Stimulated activated CD8-positive, alpha-beta memory T cell treated with anti-CD3 and anti-CD28 coated beads, Interleukin-7, amount 100 ng/mL, for 4 hours (primary cell): ENCODE measurements around the gene EDA.

Source experiments
- DNase-seq, 2 donors: peaks; one replicate each; pipeline ENCODE4 v3.0.0-alpha.2; 2020; ENCODE audit warnings: low read depth in 2 of 2

The EDA gene

DNA sequence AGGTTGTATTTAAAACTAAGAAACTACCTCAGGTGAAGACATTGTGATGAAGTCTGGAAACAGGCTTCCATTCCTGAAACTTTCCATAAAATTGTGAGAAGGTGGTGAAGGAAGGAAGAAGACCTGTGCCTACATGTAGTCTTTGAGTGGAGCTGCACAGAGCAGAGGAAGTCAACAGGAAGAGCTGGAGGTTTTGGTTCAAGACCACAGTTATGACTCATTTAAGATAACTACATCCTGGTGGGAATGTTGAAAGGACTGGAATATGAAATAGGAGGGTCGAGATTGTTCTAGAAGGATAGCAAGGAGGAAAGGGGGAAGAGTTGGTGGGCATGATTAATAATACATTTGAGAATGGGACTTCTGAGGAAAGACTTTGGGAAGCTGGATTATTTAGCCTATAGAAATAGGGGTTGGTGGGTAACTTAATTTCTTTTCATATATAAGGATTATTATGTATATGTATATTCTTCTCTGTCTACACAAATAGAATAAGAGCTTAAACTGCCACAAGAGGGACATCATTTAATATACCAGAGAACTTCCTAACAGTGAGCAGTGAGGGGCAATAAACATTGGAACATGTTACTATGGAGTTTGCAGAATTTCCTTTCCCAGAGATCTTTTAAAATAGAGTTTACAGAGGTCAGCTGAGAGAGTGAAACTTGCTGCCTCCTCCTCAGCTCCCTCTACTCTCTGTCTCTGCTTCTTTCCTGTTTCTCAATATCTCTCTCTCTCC lies 410.4 kb downstream of the EDA start:
- DNase-seq, result no peak

DNA sequence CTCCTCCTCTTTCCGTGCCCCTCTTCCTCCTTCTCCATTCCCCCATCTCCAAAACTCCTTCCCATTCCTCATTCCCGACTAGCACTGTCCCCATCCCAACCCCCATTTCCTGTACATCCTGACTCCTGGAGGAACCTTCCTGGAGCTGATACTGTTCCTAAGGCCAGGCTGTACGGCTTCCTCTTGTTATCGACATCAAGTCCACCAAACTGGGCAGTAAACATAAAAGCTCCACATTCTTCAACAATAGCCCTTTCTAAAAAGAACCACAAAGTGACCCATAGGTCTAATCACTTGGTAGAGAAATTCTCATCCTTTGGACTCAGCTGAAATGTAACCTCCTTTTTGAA lies 410.9 kb downstream of the EDA start:
- DNase-seq, result no peak

DNA sequence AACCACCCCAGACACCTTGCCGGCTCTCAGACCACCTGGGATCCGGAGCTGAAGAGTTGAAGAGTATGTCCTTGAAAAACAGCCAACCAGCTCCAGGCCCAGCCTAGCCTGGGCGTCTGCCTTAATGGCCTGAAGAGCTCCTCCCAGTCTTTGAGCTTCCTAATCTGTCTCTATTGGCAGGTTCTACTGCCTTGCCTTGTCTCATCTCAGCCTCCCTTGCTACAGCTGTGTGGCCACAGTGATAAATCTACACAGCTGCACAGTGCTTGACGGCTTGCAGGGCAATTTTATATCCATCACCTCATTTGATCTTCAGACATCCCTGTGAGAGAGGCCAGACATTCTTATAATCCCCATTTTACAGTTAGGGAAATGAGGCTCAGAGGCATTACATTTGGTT lies 413.9 kb downstream of the EDA start:
- no peak for DNase-seq

DNA sequence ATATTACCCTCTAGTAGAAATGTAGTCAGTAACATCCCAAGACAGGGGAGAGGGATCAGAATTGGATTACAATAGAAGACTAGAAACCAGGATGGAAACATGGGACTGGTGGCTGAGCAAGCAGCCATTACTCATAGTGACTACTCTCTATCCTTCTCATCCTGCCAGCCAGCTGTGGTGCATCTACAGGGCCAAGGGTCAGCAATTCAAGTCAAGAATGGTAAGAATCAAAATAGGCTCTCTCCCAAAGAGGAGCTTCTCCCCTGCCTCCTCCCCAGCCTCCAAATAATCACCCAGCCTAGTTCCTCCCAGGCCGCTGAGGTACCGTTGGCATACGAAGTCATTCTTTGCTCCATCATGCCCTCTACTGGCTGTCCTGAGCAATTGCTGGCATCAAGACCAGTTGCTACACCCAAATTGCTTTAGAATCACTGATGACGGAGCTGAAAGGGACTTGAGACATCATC lies 414.4 kb downstream of the EDA start:
- DNase-seq, result no peak

DNA sequence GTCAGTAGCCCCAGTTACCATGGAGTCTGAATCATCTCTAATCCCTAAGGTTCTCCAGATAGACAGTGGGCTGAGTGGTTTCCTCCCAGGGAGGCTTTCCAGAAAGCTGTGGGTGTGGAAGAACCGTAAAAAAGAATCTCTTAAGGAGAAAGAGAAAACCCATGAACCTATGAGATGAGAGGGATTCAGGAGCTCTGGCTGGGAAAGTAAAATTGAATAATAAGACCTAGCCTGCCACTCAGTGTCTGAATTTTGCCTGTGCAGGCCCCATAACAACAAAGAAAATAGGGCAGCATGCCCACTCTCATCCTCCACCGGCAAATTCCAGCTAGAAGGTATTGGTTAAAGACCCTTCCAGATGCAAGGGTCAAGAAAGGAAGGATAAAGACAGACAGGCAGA lies 416.9 kb downstream of the EDA start:
- no peak for DNase-seq

DNA sequence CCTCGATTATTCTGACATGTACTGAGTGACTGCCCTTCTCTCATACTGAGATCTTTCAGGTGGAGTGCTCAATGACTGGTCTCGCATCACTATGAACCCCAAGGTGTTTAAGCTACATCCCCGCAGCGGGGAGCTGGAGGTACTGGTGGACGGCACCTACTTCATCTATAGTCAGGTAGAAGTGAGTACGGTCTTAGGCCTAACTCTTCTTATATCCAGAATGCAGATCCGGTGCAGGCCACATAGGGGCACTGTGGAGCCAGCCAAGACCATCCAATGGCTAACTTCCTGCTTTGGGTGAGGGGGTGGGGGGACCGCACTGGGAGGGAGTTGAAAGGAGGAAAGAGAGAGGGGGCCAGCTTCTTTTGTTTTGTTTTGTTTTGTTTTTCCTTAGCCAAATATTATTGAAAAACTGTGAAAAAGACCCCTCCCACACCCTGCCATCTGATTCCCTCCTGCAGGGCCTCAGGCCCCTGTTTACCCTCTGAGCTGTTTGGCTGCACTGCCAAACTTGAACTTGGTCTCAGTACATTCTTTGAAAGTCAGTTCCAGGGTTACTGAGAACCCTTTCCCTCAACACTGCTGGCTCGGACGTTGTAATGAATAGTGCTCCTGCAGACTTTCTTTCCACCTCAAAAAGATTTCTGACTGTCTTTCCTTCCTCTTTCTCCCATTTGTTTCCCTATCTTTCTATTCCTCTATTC lies 417.6 kb downstream of the EDA start:
- DNase-seq, result no peak

DNA sequence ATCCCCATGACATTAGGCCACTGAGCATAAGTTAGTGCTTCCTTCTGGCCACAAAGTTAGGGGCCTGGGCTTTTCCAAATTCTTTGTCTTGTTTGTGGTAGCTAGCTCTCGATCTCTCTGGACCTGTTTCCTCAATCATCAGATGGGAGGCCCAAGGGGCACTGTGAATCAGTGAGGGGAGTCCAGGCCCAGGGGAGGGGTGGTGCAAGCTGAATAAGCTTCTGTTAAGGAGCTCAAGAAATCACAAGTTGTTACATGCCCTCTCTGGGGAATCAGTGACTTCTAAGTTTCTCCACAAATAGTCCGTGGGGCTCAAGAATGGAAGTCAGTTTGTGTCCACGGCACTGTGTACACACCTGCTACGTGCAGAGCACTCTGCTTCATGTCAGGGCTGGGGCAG lies 418.7 kb downstream of the EDA start:
- no peak for DNase-seq

DNA sequence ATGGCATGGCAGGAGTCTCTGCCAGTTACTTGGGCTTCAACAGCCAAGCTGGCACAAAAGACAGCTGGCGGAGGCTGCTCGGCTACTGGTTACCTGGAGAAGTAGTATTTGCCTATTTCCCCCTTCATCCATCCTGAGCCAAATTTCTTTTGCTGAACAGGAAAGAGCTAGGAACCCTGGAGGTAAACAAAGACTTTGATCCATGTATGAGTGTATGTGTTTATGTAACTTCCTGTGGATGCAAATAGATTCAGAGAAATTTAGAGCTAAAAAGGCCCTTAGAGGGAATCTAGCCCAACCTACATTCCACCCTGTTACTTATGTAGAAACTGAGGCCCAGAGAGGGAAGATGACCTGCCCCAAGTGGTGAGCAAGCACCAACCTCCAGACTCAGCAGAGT lies 422.6 kb downstream of the EDA start:
- no peak for DNase-seq

DNA sequence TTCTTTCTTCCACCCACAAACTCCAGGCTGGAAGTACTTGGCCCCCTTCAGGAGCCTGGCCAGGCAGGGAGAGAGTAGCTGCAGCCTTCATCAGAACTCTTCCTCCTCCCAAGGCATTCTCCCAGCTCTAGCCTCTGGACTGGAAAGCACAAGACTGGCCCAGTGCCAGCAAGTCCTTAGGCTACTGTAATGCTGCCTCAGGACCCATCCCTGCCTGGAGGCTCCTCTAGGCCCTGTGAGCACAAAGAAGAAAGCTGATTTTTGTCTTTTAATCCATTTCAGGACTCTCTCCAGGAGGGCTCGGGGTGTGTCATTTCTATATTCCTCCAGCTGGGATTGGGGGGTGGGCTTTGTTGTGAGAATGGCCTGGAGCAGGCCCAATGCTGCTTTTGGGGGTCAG lies 423.0 kb downstream of the EDA start:
- no peak for DNase-seq

DNA sequence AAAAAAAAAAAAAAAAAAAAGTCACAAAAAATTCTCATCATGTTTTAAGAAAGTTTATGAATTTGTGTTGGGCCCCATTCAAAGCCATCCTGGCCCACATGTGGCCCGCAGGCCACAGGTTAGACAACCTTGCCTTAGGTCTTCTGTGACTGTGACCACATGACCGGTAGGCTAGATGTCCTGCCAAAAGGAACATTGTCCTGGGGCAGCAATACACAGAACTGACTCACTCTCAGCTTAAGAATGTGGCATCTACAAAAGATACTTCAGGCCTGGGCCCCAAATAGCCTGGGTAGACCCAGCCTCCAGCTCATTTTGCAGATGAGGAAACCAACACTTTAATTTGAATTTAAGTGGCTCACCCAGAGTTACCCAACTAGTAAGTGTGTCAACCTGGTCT lies 423.8 kb downstream of the EDA start:
- DNase-seq, result no peak

DNA sequence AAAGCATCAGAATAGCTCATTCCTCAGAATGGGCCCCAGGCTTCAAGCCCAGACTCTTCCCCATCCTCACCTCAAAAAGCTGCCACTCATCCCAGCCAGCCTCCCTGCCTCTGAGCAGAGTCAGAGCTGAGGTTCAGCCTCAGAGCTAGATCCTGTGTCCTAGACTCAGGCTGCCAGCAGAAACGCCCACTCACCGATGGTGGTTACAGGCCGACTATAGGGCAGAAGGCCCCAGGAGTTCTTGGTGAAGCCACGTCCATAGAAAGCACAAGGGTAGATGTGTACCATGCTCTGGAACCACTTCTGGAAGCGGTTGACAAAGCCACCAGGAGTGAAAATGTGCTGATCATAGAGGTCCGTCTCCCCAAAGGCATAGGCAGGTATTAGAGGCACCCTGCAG lies 426.1 kb downstream of the EDA start:
- no peak for DNase-seq

DNA sequence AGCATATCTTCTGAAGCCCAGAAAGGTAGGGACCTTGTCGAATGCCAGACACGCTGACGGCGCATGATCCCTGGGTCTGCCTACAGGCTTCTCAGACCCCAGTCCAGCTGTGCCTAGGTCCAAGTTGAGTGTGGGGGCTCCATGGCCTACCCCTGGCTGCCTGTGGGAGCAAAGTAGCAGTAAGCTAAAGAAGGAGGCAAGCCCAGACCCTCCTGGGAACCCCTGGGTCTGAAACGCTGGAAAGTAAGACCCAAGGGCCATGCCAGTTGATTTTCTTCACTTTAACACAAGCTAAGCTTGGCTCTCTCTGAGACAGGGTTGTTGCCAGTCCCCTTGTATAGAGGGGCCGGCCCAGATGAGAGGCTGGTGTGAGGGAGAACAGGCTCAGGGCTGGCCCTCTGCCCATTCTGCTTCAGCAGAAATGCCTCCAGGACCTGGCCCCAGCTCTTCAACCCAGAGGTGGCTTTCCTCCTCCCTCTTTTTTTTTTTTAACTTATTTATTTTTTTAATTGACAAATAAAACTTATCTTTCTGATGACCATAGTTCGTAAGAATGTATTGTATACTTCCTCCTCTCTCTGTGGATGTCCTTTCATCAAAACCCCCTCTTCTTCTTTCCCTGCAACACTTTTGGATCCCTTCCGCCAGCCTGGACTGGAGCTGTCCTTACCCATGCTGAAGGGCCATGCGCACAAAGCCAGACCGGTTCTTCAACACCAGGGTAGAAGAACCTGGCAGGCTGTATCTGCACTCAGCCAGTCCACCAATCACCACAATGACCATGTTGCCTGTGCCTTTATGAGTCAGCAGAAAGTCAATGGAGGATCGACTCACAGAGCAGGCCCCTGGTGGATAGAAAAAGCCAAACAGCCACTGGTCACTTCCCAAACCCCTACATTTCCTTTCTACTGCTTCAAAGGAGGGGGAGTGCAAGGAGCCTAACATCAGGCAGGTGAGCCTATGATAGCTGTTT lies 426.8 kb downstream of the EDA start:
- no peak for DNase-seq

DNA sequence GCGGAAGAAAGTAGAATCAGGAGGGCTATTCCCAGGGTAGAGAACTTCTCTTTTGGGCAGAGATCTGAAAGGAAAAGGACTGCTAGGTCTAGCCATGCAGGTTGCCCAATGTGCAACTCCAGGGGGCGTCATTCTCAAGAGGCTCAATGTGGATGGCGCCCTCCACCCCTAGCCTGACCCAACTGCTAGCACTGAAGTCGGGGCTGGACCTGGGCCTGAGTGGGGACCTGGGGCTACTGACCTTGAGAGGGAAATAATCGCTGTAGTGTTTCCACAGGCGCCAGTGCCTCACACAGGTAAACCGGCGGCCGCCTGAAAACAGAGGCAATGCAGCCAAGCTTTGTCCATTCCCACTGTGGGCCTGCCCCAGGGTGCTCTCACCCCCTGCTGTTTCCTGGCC lies 427.8 kb downstream of the EDA start:
- DNase-seq, result no peak

DNA sequence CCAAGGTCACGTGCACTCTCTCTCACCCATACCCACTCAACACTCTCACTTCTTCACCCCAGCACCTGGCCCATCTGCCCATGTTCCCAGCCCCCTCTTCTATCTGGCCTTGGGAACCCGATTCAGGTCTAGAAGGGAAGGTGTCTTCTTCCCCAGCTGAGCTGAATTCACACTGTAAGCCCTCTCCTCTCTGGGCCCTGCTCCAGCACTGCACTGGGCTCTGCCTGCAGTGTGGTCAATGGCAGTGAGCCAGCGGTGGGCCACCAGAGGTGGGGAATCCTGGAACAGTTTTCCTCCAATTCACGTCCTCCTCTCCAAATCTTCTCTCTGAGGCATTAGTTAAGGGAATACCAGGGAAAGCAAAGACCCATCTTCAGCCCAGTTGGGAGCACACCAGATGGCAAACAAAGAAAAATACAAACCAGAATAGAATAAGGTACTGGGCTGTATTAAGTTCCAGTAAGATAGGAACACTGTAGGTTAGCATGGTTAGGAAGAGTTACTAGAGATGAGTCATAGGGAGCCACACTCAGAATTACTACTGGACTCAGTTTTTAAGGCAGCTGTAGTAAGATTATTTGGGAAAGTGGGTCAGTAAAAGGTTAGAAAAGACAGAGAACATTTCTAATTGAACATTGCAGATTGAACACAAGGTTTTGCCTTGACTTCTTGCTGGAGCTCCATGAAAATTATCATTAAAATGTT lies 428.8 kb downstream of the EDA start:
- no peak for DNase-seq

DNA sequence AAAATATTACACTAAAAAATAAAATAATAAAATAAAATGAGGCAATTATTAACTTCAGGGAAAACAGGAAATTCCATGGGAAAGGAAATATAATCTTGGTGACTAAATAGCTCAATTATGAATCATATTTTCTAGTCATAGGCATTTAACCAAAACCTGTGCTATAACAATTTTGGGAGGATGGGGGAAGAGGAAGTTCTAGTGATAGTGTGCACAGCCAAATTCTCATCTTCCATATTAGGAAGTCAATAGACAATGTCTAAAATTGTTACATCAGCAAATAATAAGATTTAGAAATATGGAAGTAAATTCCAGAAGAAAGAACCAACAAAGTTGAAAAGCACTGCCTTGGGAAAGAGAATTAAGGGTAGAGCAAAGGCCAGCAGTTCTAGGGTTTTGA lies 431.1 kb downstream of the EDA start:
- DNase-seq, result no peak

DNA sequence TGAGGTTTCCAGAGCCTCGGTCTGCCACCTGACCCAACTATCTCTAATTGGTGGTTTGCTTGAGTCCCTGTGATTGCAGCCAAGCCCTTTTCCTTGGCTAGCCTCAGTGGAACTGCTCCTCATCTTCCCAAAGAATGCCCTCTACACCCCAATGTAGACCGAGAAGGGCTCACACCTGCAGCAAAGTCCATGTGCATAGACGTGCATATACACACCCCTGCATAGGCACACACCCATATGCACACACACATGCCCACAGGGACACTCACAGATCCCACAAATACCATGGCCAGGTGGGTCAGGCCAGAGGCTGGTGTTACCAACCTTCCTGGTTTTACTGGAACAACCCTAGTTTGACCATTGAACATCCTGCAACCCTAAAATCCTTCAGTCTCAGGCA lies 433.5 kb downstream of the EDA start:
- DNase-seq, result no peak

DNA sequence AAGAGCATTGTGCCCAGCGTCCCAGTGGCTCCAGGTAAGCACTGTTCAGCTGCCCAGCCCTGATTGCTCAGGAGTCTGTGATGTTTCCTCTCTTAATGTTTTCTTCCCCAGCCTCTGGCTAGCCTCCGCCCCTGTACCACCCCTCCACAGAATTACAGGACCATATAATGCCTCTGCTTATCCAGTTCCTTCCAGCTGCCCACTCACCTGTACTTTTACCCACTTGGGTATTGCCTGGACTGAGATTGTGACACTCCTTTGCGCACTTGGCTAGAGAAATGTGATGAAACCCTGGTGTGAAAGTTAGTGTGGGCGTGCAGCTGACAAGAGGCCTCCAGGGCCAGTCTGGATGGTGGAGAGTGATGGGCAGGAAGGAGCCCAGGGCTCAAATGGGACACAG lies 434.0 kb downstream of the EDA start, which contains the start of gene AWAT2:
Gene AWAT2 (minus strand): TSS at position 14 of the 400 bp plus-strand sequence. CDS start 6 bp downstream, at position 8.
- no peak for DNase-seq

DNA sequence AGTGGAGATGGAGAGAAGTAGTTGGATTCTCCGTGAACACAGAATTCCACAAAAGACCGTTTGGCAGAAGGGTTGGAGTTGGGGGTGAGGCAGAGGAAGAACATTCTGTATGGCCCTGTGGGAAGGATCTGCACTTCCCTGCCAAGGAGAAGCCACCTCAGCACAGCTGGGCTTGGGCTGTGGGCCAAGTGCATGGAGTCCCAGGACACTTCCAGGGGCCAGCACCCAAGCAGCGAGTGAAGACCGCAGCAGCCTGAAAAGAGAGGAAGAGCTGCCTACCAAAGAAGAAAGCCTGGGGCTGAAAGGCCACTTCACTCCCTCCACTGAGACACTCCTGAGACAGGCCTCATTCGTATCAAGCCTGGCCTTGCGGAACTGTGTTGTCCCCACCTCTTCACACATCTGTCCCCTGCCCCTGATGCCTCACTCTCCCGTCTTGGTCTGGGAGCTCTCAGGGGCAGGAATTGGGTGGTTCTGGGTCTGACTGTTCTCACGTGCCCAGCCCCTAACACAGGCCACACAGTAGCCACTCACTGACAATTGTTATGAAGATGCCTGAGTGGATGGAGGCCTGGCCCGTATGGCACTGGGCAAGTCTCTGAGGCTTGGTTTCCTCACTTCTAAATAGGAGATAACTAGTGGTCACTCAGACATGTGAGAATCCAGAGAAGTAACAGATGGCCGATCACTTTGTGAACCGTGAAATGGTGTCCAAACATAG lies 437.1 kb downstream of the EDA start:
- DNase-seq, result no peak

DNA sequence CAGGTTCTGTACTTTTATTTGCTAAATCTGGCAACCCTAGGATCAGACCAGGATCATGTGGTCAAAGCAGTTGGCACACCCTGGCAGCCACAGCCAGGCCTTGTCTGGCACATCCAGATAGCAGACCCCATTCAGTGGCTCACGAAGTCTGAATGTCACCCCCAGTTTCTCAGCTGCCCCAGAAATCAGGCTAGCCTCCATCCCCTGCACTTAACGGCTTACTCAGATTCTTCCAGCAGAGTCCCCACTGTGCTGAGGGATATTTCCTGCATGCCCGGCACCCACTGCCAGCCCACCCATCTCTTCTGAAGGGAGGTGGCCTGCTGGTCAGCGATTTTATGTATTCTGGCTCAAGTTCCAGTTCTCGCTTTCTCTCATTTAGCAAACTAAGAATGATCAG lies 438.5 kb downstream of the EDA start:
- no peak for DNase-seq

DNA sequence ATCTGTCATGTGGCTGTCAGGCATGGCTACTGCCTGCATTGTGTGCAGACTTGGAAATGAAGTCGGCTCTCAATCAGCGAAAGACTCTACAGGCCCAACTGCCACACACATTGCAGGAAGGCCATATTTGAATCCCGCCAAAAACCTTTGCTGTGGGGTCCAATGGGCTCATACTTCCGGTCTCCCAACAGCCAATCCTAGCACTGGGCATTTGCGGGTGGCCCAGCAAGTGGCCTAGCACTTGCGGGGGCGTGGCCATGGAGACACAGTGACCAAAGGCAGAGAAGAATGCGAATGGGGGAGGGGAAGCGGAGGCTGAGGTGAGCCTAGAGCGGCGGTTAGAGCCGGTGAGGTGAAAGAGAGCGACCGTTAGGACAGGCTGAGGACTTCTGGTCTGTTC lies 446.2 kb downstream of the EDA start, which contains the start of gene OTUD6A:
Gene OTUD6A (plus strand): TSS at position 382 of the 400 bp plus-strand sequence. CDS start 68 bp downstream, outside the sequence.
- no peak for DNase-seq
